Renal cortex interstitium (tissue), 11 donors: ENCODE measurements around the gene TEX10. TPM values are rescaled to one million over a fixed set of nuclear protein-coding genes. Genes with fewer than 3 reads are reported as not detected.
"Not testable (repeated sequence)": the region's sequence is repeated elsewhere in the genome, so short reads cannot be mapped to it uniquely, and the experiment has no call there.

Experiments
- DNase-seq, 11 donors: peaks; one replicate each; pipeline ENCODE4 v3.0.0-alpha.2; 2013; ENCODE audit warnings: low read depth in 9 of 11, low spot score in 4 of 11; ENCODE audit errors: extremely low read depth in 1 of 11
- polyA plus RNA-seq, 3 donors: library from polyadenylated mRNA; unstranded; fragments of 120-200 nt; gene quantifications; one replicate each; pipeline ENCODE4 v1.2.1, GENCODE V29; 2013; ENCODE audit not compliant: insufficient read length in 3 of 3

TEX10 gene
- polyA plus RNA-seq, 3 donors, result 40.3 to 45.2 (median 43.6) TPM

DNA sequence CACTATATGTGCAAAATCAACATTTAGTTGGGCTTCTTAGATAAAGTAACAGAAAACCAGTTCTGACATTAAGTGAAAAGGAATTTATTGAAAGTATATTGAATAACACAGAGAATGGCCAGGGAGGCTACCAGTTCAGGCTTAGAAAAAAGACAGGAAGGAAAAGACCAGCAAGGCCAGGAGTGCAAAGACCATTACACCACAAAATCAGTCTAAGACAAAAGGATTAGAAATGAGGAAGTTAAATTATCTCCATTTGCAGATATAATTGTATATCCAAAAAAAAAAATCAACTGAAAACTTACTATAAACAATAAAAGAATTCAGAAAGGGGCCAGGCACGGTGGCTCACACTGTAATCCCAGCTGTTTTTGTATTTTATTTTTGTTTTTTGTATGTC, 4.8 kb upstream of the TEX10 start:
- no peak for DNase-seq

DNA sequence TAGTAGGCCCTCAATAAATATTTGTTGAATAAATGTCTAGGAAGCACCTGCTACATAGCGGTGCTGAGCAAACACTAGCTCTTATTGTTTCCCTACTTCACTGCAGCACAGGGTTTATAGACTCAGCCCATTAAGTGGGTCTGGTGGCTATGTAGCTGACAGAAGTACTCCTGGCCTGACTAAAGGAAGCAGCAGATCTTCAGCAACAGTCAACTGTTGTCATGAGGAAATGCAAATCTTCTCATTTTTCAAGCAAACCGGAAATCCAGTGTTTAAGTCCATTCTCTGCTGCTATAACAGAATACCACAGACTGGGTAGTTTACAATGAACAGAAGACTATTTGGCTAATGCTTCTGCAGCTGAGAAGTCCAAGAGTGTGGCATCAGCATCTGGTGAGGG, 2.8 kb upstream of the TEX10 start:
- no peak for DNase-seq

- no peak for DNase-seq
Observed at GRCh38 chr9:100354121-100354800, 1.5 kb upstream of the TEX10 start.

GRCh38 chr9:100352201-100352726, 478 bp downstream of the TEX10 start:
- DNase-seq, result peak in 6 of 11 donors; percentile 13 to 32 (median 22)

DNA sequence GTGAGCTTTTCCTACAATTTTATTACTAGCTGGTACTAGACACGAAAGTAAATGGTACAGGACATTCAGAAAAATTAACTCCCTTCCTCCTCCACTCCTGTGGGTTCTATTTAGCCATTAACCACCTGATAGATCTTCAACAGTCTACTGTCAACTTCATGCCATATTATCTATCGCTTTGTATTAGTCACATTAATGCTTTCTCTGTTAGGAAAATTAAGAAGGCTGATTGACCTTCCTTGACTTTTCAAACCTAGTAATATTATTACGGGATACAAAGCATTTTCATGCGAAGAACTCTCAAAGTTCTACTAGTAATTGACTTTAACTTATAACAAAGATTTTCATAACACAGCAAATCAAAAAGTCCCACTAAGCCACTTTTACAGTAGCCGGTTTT, 1.2 kb downstream of the TEX10 start:
- DNase-seq, result no peak

DNA sequence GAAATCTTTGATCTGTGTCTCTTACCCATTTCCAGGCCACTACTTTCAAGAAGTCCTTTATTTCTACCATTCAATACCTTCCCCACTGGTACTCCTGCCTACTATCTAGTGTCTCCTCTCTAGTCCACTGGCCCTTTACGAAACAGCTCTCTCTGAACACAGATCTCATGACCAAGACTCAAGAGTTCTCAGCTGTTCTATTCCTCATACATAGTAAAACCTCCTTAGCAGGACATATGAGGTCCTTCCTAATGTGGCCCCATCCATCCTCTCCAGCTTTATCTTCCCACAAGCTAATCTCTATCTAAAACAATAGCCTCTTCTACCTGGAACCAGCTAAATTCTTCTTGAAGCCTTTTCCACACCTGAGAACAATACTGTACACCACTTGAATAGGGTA, 2.6 kb downstream of the TEX10 start:
- no peak for DNase-seq

DNA sequence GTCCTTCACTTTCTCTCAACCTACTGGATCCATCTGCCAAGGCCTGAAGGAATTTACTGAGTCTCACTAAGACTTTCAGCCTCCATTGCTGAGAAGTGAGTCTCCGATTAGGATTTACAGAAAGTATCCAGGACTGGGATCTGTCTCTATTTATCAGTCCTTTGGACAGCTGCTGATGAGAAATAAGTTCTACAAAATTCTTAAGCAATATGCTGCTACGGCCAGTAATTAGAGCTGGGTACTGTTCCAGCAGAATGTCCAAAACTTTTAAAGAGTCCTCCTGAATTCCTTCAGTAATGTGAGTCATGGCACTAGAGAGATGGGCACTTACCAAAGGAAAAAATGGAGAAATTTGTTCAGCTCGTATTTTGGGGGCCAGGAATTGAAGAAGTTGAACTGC, 5.9 kb downstream of the TEX10 start:
- no peak for DNase-seq

DNA sequence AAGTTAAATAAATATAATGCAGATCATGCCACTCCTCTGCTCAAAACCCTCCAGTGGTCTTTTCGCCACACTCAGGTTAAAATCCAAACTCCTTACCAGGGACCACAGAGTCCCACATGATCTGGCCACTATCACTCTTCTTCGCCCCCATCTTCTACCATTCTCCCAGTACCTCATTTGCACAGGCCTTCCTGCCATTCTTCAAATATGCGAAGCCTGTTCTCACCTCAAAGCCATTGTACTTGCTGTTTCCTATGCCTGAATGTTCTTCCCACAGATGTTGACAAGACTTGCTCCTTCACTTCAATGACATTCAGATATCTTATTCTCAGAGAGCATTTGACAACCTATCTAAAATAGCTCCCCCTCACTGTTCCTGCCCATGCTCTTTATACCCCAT, 10.9 kb downstream of the TEX10 start:
- no peak for DNase-seq

DNA sequence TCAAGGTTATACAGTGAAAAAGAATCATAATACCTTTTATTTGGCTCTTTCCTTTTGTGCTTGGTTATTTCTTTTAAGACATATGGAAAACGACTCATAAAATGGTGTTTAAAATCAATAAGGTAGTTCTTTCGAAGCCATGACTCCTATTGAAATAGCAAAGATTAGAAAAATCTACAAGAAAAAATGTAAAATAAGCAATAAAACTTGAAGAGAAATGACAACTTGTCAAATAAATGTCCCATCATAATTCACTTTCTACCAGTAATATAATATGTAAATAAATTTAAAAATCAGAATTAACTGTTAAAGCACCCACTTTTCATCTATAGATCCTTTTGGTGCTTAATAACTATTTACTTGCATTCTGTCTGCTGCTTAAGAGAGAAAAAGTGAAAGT, 12.5 kb downstream of the TEX10 start:
- no peak for DNase-seq

GRCh38 chr9:100338736-100339135, 14.0 kb downstream of the TEX10 start:
- DNase-seq, result not testable (repeated sequence)

DNA sequence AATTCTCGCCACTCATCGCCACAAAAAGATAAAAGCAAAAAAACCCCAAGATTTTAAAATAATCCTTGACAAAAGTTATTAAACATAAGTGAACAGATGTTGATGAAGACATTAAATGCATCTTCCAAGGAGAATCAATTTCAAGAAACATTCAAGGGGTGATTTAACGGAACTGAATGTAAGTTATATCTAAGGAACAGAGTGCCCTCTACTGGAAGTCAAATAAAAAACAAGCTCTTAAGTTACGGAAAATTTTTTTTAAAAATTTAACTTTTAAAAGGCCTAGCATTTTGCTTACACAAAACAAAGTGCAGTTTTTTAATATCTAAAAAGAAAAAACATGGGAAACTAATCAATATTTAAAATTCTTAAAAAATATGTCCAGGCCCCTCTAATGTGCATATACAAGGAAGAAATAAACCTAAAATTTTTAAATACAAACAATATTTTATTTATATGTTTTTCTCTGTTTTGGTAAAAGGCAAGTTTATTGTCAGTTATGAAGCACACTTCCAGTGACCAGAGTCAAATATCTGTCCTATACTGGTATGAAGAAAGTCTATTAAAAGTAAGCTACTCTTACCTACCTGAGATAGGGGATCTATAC, 28.0 kb downstream of the TEX10 start:
- DNase-seq, result peak in 9 of 11 donors; percentile 2 to 35 (median 10)

DNA sequence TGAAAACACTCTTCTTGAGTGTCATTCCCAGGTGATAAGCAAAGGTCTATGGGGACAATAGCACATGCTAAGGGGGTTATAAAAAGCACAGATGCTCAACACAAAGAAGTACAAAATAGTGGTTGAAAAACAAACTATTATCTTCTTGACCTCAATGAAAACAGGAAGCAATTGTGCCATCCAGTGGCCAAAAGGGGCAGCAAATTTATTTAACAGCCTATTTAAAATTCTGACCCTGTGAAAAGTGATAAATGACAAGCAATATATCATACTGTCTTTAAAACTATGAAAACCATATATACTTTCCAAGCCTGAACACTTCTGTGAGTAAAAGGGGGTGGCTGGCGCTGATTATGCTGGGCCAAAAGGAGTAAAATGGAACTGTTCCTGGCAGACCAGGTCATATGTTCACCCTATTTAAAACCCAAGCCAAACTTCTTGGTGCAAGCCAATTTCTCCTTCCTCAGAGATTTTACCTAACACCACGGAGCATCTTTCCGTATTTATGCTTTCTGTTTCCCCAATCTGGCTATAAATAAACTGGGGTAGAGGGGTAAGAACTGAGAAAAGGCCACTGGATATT, 29.7 kb downstream of the TEX10 start:
- peak in 9 of 11 donors; percentile 1 to 29 (median 8) for DNase-seq

GRCh38 chr9:100317706-100318105, 35.0 kb downstream of the TEX10 start:
- no peak for DNase-seq

DNA sequence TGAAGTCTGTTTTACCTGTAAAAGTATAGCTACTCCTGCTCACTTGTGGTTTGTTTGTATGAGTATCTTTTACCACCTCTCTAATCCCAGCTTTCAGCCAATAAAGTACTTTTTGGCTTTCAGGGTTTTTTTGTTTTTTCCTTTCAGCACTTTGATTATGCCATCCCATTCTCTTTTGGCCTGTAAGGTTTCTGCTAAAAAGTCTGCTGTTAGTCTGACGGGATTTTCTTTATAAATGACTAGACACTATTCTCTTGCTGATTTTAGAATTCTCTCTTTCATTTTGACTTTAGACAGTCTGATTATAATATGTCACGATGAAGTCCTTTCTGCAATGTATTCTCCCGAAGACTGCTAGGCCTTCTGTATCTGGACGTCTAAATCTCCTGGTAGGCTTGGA, 37.2 kb downstream of the TEX10 start:
- no peak for DNase-seq

- no peak for DNase-seq
Observed at GRCh38 chr9:100309992-100310391, 42.8 kb downstream of the TEX10 start.

DNA sequence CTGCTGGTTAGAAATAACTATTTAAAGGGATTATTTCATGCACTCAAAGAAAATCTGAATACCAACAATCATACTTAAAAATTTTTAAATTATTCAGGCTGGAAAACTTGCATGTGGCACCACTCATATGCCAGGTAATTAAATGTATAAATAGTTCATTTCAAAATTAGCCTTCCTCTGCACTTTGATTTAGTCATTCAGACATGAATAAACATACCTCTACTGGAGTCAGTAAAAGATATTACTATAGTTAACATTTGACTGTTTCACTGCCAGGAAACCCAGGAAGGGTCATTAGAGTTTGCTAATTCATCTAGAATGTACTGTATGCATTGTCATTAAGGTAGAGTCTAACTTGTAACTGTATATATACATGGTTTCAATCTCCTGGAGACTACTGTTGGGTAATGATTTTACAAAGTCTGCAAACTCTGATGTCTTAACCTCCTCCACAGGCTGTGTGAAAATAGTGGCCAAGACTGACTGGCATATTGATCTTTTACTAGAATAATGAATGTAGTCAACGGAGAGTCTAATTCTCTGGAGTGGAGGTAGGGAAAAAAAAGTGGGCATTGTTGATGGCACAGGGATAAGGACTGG, 43.7 kb downstream of the TEX10 start:
- no peak for DNase-seq

- DNase-seq, result no peak
Observed at GRCh38 chr9:100307080-100307479, 45.7 kb downstream of the TEX10 start.

DNA sequence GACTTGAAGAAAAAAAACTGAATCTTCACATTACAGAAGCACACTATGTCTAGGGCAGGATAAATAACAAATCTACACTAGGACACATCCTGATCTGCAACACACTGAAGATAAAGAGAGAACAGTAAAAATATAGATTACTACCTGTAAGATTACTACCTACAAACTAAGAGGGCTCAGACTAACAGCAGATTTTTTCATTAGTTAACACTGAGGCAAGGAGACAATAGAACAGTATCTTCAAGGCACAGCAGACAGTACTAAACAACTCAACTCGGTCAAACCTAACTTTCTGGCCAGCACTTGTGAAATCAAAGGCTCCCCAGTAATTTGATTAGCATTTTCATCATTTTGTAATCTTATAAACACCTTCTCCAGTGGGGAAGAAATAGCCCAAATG, 46.5 kb downstream of the TEX10 start:
- no peak for DNase-seq

DNA sequence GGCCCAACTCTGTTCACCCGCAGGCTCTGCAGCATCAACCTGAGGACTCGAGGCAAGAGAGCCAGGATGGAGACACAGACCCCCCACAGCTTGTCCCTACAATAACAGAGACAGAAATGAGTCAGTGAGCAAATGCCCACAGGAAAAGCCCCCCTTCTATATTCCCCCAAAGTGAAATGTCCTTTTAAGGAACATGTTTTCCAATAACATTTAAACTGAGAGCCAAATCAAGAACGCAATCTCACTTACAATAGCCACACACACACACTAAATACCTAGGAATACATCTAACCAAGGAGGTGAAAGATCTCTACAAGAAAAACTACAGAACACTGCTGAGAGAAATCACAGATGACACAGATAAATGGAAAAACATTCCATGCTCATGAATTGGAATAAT, 49.0 kb downstream of the TEX10 start:
- DNase-seq, result no peak

DNA sequence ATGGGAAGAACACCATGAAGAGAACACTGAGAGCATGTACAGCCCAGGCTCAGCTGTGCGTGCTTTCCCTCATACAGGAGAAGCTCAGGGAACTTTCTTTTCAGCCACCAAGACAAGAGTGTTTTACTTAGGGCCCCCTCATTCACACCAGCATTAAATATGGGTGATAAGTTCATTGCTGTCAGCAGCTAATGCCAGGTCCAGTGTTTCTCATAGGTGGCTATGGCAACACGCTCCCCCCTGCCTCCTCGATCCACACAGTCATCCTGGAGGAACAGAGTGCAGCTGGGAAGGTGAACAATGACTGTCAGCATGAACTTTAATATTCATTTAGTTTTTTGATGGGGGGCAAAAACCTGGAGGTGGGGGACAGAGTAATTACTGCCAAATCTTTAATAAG, 54.4 kb downstream of the TEX10 start:
- no peak for DNase-seq
